ENCODE data around the gene VHLL. TPM values are rescaled to one million over a fixed set of nuclear protein-coding genes. Genes with fewer than 3 reads are reported as not detected.
"Not testable (repeated sequence)": the region's sequence is repeated elsewhere in the genome, so short reads cannot be mapped to it uniquely, and the experiment has no call there.

Gene VHLL
- total RNA-seq (not detected in 2 replicates), polyA plus RNA-seq (not detected in 2 replicates)

DNA sequence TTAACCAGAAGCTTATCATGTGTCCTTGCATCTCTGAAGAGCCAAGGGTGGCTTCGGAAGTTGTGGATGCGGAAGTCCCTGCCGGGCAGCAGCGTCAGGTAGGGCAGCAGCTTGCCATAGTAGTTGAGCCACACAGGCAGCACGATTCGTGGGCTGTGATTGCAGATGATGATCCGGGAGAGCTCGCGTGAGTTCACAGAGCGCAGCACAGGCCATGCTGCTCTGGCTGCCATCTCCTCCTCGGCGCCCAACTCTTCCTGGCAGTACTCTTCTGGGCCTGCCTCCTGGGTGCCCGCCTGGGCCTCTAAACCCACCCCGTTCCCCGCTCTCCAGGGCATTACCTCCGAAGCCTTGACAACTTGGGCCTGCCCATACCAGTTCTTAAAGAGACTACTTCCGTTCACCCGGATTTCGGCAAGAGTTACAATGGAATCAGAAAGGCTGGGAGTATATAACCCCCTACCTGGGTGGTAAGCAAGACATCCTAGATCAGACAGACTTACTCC lies at the start of gene VHLL:
VHLL (minus strand) TSS at position 456 of the 506 bp plus-strand sequence; CDS start at position 338, 118 bp downstream.
- 90% methylated on average over 19 of the region's 19 CpGs for WGBS (ENCODE audit: low lambda C conversion rate, missing lambda C conversion rate)
- no peak for TF ChIP-seq EZH2 (IDR thresholded peaks at IDR 0.05; ENCODE audit: borderline replicate concordance)
- TF ChIP-seq, protein P1, sequence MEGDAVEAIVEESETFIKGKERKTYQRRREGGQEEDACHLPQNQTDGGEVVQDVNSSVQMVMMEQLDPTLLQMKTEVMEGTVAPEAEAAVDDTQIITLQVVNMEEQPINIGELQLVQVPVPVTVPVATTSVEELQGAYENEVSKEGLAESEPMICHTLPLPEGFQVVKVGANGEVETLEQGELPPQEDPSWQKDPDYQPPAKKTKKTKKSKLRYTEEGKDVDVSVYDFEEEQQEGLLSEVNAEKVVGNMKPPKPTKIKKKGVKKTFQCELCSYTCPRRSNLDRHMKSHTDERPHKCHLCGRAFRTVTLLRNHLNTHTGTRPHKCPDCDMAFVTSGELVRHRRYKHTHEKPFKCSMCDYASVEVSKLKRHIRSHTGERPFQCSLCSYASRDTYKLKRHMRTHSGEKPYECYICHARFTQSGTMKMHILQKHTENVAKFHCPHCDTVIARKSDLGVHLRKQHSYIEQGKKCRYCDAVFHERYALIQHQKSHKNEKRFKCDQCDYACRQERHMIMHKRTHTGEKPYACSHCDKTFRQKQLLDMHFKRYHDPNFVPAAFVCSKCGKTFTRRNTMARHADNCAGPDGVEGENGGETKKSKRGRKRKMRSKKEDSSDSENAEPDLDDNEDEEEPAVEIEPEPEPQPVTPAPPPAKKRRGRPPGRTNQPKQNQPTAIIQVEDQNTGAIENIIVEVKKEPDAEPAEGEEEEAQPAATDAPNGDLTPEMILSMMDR (IDR thresholded peaks at IDR 0.05; ENCODE audit: poor library complexity), result no peak
- no peak for TF ChIP-seq EZH2phosphoT487 (IDR thresholded peaks at IDR 0.05; ENCODE audit: low read depth, severe bottlenecking, unreplicated experiment)
- H3K27me3 ChIP-seq, result no peaks in the 10 kb centered on the region

DNA sequence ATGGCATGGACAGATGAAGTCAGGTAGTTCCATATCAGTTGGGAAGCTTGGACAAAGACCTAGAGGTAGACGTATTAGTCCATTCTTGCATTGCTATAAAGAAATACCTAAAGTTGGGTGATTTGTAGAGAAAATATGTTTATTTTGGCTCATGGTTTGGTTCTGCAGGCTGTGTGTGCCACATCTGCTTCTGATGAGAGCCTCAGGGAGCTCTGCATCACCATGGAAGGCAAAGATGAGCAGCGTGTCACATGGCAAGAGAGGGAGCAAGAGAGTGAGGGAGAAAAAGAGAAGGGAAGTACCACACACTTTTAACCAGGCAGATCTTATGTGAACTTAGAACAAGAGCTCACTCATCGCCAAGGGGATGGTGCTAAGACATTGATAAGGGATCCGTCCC lies 48.2 kb upstream of the VHLL start:
- no peak overlapping the region for H3K27ac ChIP-seq
- TF ChIP-seq, protein P1 (IDR thresholded peaks at IDR 0.05; ENCODE audit: poor library complexity), result no peak
- TF ChIP-seq EZH2 (IDR thresholded peaks at IDR 0.05; ENCODE audit: borderline replicate concordance) (no peak), EZH2phosphoT487 (IDR thresholded peaks at IDR 0.05; ENCODE audit: low read depth, severe bottlenecking, unreplicated experiment) (no peak)
- no peaks in the 10 kb centered on the region for H3K79me2 ChIP-seq
- no peaks in the 10 kb centered on the region for H3K9me2 ChIP-seq (replicated peaks; ENCODE audit: insufficient read depth)
- no peaks in the 10 kb centered on the region for H4K20me1 ChIP-seq (ENCODE audit: insufficient read depth, poor library complexity, severe bottlenecking)
- H3K4me2 ChIP-seq, result no peak overlapping the region
- H3K36me3 ChIP-seq (replicated peaks; ENCODE audit: insufficient read depth, low read depth), result no peaks in the 10 kb centered on the region
- H2AFZ ChIP-seq, result no peak overlapping the region
- H3K4me3 ChIP-seq, result no peak overlapping the region
- no peaks in the 10 kb centered on the region for H3K27me3 ChIP-seq
- no peaks in the 10 kb centered on the region for H3K9me3 ChIP-seq (ENCODE audit: low read depth)
- WGBS (ENCODE audit: low lambda C conversion rate, missing lambda C conversion rate), result 73% methylated on average over 4 of the region's 4 CpGs
- no peak for DNase-seq (ENCODE audit: low spot score)
- no peaks in the 10 kb centered on the region for H3K4me1 ChIP-seq (ENCODE audit: insufficient read depth)

More for the DNA sequence above, at the start of gene VHLL:
- Histone ChIP-seq H3K9me2 (replicated peaks; ENCODE audit: insufficient read depth) (no peaks in the 10 kb centered on the region), H4K20me1 (ENCODE audit: insufficient read depth, poor library complexity, severe bottlenecking) (no peaks in the 10 kb centered on the region), H3K4me3 (no peak within 1 kb of the TSS), H3K27ac (no peak within 1 kb of the TSS), H3K36me3 (replicated peaks; ENCODE audit: insufficient read depth, low read depth) (no peaks in the 10 kb centered on the region), H3K4me2 (no peak within 1 kb of the TSS), H2AFZ (no peak within 1 kb of the TSS), H3K9me3 (ENCODE audit: low read depth) (no peaks in the 10 kb centered on the region), H3K4me1 (ENCODE audit: insufficient read depth) (peaks cover 5% of the 10 kb centered on the region), H3K79me2 (peaks cover 15% of the 10 kb centered on the region)
- no peak for DNase-seq (ENCODE audit: low spot score)

DNA sequence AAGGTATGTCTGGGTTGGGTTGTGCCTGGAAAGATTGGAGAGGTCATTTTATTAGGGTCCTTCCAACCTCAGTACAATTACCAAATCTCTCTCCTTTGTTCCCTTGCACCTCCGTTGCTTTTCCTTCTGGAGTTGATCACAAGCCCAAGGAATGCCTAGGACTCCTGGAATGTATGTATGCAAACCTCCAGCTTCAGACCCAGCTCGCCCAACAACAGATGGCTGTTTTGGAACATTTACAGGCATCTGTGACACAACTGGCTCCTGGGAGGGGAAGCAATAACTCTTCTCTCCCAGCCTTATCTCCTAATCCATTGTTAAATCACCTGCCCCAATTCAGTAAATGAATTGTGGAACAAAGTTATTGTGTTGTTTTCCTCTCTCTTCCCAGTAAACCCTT lies 47.5 kb upstream of the VHLL start:
- no peaks in the 10 kb centered on the region for H3K9me2 ChIP-seq (replicated peaks; ENCODE audit: insufficient read depth)
- DNase-seq (ENCODE audit: low spot score), result no peak
- H3K4me3 ChIP-seq, result no peak overlapping the region
- no peaks in the 10 kb centered on the region for H4K20me1 ChIP-seq (ENCODE audit: insufficient read depth, poor library complexity, severe bottlenecking)
- no peak overlapping the region for H3K27ac ChIP-seq
- H3K4me2 ChIP-seq, result no peak overlapping the region
- no peaks in the 10 kb centered on the region for H3K36me3 ChIP-seq (replicated peaks; ENCODE audit: insufficient read depth, low read depth)
- WGBS (ENCODE audit: low lambda C conversion rate, missing lambda C conversion rate), result 20% methylated on average over 2 of the region's 2 CpGs
- H3K9me3 ChIP-seq (ENCODE audit: low read depth), result no peaks in the 10 kb centered on the region
- TF ChIP-seq EZH2phosphoT487 (IDR thresholded peaks at IDR 0.05; ENCODE audit: low read depth, severe bottlenecking, unreplicated experiment) (no peak), EZH2 (IDR thresholded peaks at IDR 0.05; ENCODE audit: borderline replicate concordance) (no peak)
- TF ChIP-seq, protein P1 (IDR thresholded peaks at IDR 0.05; ENCODE audit: poor library complexity), result no peak
- H3K27me3 ChIP-seq, result no peaks in the 10 kb centered on the region
- no peaks in the 10 kb centered on the region for H3K79me2 ChIP-seq
- no peaks in the 10 kb centered on the region for H3K4me1 ChIP-seq (ENCODE audit: insufficient read depth)
- no peak overlapping the region for H2AFZ ChIP-seq

DNA sequence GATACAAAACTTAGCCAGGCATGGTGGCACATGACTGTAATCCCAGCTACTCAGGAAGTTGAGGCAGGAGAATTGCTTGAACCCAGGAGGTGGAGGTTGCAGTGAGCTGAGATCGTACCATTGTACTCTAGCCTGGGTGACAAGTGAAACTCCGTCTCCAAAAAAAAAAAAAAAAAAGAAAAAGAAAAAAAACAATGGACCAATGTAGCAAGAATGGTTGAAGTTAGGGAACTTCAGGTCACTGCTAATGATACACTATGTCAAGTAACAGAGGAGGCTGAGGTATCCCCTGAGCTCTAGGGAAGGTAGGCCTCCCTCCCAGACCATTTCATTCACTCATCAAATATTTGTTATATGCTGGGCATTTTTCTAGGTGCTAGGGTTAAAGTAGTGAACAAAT lies 46.9 kb upstream of the VHLL start:
- H2AFZ ChIP-seq; H3K4me3 ChIP-seq; H3K27ac ChIP-seq; H3K9me3 ChIP-seq (ENCODE audit: low read depth); DNase-seq (ENCODE audit: low spot score); H3K36me3 ChIP-seq (replicated peaks; ENCODE audit: insufficient read depth, low read depth); H4K20me1 ChIP-seq (ENCODE audit: insufficient read depth, poor library complexity, severe bottlenecking); H3K4me2 ChIP-seq; H3K27me3 ChIP-seq; H3K9me2 ChIP-seq (replicated peaks; ENCODE audit: insufficient read depth); H3K79me2 ChIP-seq; H3K4me1 ChIP-seq (ENCODE audit: insufficient read depth): not testable (repeated sequence)
- 88% methylated on average over 2 of the region's 2 CpGs for WGBS (ENCODE audit: low lambda C conversion rate, missing lambda C conversion rate)
